HG03097 (cell line): ENCODE data around the gene ECSIT.
"Not testable (repeated sequence)": the region's sequence is repeated elsewhere in the genome, so short reads cannot be mapped to it uniquely, and the experiment has no call there.

Source experiments
- ATAC-seq: cut with Tn5 transposase; IDR thresholded peaks from one replicate; pipeline ENCODE4 v1.9.1; 2021; ENCODE audit not compliant: unreplicated experiment, low FRiP score

Gene ECSIT

GRCh38 chr19:11479898-11480714, 48.8 kb downstream of the ECSIT start:
- no peak for ATAC-seq

GRCh38 chr19:11479090-11479897, 49.6 kb downstream of the ECSIT start:
- no peak for ATAC-seq

- ATAC-seq, result no peak
Measured at GRCh38 chr19:11478167-11479089, 50.5 kb downstream of the ECSIT start.

GRCh38 chr19:11475861-11476260, 53.1 kb downstream of the ECSIT start:
- ATAC-seq, result no peak

GRCh38 chr19:11475343-11475742, 53.6 kb downstream of the ECSIT start:
- ATAC-seq, result not testable (repeated sequence)

GRCh38 chr19:11473725-11474124, 55.2 kb downstream of the ECSIT start:
- no peak for ATAC-seq

GRCh38 chr19:11468266-11468845, 60.6 kb downstream of the ECSIT start:
- not testable (repeated sequence) for ATAC-seq

- ATAC-seq, result no peak
Measured at GRCh38 chr19:11465600-11465999, 63.3 kb downstream of the ECSIT start.

- no peak for ATAC-seq
Measured at GRCh38 chr19:11464333-11465265, 64.3 kb downstream of the ECSIT start.

- no peak for ATAC-seq
Measured at GRCh38 chr19:11463391-11463790, 65.5 kb downstream of the ECSIT start.

GRCh38 chr19:11461453-11461852, 67.5 kb downstream of the ECSIT start:
- ATAC-seq, result no peak

- ATAC-seq, result no peak
Measured at GRCh38 chr19:11460207-11460606, 68.7 kb downstream of the ECSIT start.

GRCh38 chr19:11458912-11459311, 70.0 kb downstream of the ECSIT start:
- ATAC-seq, result not testable (repeated sequence)

GRCh38 chr19:11458236-11458900, 70.6 kb downstream of the ECSIT start:
- no peak for ATAC-seq

- no peak for ATAC-seq
Measured at GRCh38 chr19:11457831-11458230, 71.1 kb downstream of the ECSIT start.

GRCh38 chr19:11457115-11457514, 71.8 kb downstream of the ECSIT start:
- no peak for ATAC-seq

- no peak for ATAC-seq
Measured at GRCh38 chr19:11456659-11457058, 72.3 kb downstream of the ECSIT start.
